Muscle layer of colon (tissue), 2 donors: Measurements from ENCODE around the gene CACNG4.
"Not testable (repeated sequence)": the region's sequence is repeated elsewhere in the genome, so short reads cannot be mapped to it uniquely, and the experiment has no call there.

Experiments used
- H3K27ac ChIP-seq: one replicate; pipeline ENCODE4 v1.7.0; 2013; ENCODE audit warnings: low read depth, mild to moderate bottlenecking, low read length, moderate library complexity
- H3K27me3 ChIP-seq, 2 donors: one replicate each; pipeline ENCODE4 v1.7.0; 2013; ENCODE audit warnings: low read length in 2 of 2, mild to moderate bottlenecking in 2 of 2; ENCODE audit not compliant: insufficient read depth in 2 of 2, control insufficient read depth in 1 of 2
- H3K36me3 ChIP-seq: one replicate; pipeline ENCODE4 v1.7.0; 2013; ENCODE audit warnings: mild to moderate bottlenecking, low read length; ENCODE audit not compliant: insufficient read depth
- H3K4me1 ChIP-seq: one replicate; pipeline ENCODE4 v1.7.0; 2013; ENCODE audit warnings: mild to moderate bottlenecking, low read length; ENCODE audit not compliant: insufficient read depth
- H3K4me3 ChIP-seq, 2 donors: one replicate each; pipeline ENCODE4 v1.7.0; 2013; ENCODE audit warnings: low read length in 2 of 2, low read depth in 1 of 2, mild to moderate bottlenecking in 1 of 2, moderate library complexity in 1 of 2
- H3K9ac ChIP-seq: one replicate; pipeline ENCODE4 v1.7.0; 2013; ENCODE audit warnings: low read length
- H3K9me3 ChIP-seq: one replicate; pipeline ENCODE4 v1.7.0; 2013; ENCODE audit warnings: mild to moderate bottlenecking, low read length
- donor health status: abdominal sarcoma.
- donor health status: Adenocarcinoma of cecum.

CACNG4 gene

DNA sequence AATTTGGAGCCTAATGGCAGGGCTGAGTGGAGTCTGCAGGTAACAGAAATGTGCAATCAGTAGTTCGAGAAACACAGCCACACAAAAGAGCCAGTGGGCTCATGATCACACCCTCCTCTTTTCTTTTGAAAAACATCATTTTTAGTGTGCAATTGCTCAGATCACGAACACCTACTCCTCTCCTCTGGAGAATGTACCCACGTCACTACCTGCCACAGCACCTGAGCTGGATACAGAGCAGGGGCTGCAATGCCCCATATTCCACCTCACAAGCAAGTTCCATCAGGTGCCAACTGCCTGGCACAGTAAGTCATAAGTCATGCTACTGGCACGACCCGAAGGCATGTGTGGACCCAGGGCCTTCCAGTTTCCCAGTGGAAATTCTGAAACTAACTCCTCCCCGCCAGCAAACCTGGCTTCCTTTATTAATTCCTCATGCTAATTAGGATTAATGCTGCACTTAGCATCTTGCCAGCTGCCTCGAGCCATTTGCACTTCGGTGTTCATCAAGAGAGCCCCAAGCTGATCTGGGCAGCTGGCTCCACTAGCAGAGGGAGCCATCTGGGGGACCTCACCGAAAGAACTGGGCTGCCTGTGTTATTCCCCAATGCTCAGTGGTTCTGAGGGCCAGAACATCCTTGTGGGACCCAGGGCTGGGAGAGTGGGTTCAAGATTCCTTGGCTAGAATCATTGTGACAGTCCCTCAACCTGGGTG is 2.4 kb downstream of the CACNG4 start:
- no peak overlapping the region for H3K4me3 ChIP-seq

DNA sequence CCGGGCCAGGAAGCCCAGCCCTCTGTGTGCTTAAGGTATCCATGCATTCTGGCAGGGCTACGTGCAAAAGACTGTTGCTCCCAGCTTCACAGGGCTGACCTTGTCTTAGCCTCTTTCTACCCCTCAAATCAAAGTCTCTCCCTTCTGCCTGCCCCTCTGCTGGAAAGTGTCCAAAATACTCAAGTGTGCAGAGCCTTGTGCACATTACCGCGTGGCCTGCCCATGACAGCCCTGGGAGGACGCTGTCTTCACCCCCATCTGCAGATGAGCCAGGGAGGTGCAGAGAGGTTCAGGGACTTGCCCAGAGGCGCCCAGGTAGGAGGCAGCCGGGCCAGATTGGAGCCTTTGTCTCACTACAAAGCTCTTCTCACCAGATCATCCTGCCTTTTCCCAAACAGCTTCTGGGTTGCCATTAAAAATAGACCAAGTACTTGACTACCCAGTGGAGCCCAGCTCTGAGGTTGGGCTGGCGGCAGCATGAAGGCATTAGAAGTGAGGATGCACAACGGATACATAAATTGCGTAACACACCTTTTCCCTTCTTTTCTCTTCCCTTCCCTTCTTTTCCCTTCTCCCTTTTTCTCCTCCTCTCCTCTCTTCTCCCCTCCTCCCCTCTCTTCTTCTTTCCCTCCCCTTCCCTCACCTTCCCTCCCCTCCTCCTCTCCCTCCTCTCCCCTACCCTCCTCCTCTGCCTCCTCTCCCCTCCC is 3.5 kb downstream of the CACNG4 start:
- Histone ChIP-seq H3K4me3 (no peak overlapping the region), H3K9me3 (no peaks in the 10 kb centered on the region), H3K4me1 (peaks cover 4% of the 10 kb centered on the region), H3K36me3 (no peaks in the 10 kb centered on the region), H3K9ac (no peak overlapping the region), H3K27me3 (peaks cover 19 to 48% of the 10 kb centered on the region in 2 donors), H3K27ac (no peak overlapping the region)

More for the DNA sequence above, 2.4 kb downstream of the CACNG4 start:
- Histone ChIP-seq H3K9me3 (no peaks in the 10 kb centered on the region), H3K36me3 (no peaks in the 10 kb centered on the region), H3K27me3 (peaks cover 19 to 48% of the 10 kb centered on the region in 2 donors), H3K27ac (no peak overlapping the region), H3K4me1 (peaks cover 4% of the 10 kb centered on the region), H3K9ac (no peak overlapping the region)

DNA sequence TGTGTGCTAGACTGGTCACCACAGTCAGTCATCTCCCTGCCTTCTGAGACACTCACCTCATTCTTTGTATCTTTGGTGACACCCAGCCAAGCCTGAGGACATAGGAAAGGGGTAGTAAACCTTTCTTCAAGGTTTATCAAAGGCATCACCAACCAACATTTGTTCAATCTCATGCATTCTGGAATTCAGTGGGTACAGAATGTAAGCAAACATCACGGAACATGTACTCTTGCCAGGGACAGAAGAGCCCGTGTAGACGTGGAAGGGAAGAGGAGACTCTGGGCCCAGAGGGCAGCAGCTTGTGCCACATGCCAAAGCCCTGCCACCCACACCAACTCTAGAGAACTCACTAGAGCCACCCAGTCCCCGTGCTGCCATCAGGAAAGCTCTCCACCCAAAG is 4.4 kb downstream of the CACNG4 start:
- no peak overlapping the region for H3K27ac ChIP-seq
- H3K4me3 ChIP-seq = no peak overlapping the region
- H3K27me3 ChIP-seq = peaks cover 19 to 46% of the 10 kb centered on the region in 2 donors

GRCh38 chr17:66970140-66970539 is 5.6 kb downstream of the CACNG4 start:
- Histone ChIP-seq H3K27me3 (peaks cover 19 to 40% of the 10 kb centered on the region in 2 donors), H3K4me1 (peaks cover 4% of the 10 kb centered on the region), H3K9me3 (no peaks in the 10 kb centered on the region), H3K27ac (no peak overlapping the region), H3K9ac (no peak overlapping the region), H3K4me3 (no peak overlapping the region), H3K36me3 (no peaks in the 10 kb centered on the region)

More for the DNA sequence above, 4.4 kb downstream of the CACNG4 start:
- H3K9me3 ChIP-seq = no peaks in the 10 kb centered on the region
- no peaks in the 10 kb centered on the region for H3K36me3 ChIP-seq
- H3K4me1 ChIP-seq = peaks cover 4% of the 10 kb centered on the region
- H3K9ac ChIP-seq = no peak overlapping the region

DNA sequence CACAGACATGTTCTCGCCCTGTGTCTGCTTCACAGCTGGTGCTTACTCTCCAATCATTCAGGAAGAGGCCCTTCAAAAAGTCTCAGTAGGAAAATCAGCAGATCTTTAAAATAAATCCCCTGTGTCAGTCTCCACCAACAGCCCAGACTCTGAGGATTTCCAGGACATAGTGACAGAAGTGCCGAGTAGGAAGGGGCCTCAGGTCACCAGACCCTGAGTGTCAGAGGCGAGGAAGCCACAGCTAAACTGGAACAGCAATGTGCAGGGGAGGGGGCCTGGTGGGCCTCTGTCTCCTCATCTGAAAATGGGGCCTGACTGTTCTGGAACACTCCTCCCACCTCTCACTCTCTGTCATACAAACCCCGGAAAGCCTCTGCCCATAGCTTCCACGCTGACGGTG is 6.3 kb downstream of the CACNG4 start:
- H3K27me3 ChIP-seq = peaks cover 19 to 41% of the 10 kb centered on the region in 2 donors
- no peak overlapping the region for H3K4me3 ChIP-seq
- H3K9me3 ChIP-seq = no peaks in the 10 kb centered on the region
- H3K4me1 ChIP-seq = peaks cover 3% of the 10 kb centered on the region
- no peaks in the 10 kb centered on the region for H3K36me3 ChIP-seq
- H3K27ac ChIP-seq = no peak overlapping the region
- H3K9ac ChIP-seq = no peak overlapping the region

DNA sequence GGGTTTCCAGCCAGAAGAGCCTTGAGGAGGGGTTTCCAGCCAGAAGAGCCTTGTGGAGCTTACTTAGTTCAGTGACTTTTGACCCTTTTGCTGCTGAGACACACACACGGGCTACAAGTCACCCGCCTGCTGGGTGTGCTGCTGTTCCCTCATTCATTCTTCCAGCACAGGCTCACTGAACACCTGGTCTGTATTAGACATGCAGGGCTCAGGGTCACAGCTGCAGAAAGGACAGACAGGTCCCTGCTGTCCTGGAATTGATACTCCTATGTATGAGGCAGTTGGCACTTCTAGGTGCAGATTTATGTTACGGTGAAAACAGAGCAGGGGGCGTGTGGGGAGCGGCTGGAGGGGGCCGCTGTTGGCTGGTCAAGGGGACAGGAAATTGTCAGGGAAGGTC is 6.8 kb downstream of the CACNG4 start:
- Histone ChIP-seq H3K36me3 (no peaks in the 10 kb centered on the region), H3K9ac (no peak overlapping the region), H3K4me3 (no peak overlapping the region), H3K4me1 (no peaks in the 10 kb centered on the region), H3K9me3 (no peaks in the 10 kb centered on the region), H3K27me3 (peaks cover 16 to 39% of the 10 kb centered on the region in 2 donors), H3K27ac (no peak overlapping the region)

DNA sequence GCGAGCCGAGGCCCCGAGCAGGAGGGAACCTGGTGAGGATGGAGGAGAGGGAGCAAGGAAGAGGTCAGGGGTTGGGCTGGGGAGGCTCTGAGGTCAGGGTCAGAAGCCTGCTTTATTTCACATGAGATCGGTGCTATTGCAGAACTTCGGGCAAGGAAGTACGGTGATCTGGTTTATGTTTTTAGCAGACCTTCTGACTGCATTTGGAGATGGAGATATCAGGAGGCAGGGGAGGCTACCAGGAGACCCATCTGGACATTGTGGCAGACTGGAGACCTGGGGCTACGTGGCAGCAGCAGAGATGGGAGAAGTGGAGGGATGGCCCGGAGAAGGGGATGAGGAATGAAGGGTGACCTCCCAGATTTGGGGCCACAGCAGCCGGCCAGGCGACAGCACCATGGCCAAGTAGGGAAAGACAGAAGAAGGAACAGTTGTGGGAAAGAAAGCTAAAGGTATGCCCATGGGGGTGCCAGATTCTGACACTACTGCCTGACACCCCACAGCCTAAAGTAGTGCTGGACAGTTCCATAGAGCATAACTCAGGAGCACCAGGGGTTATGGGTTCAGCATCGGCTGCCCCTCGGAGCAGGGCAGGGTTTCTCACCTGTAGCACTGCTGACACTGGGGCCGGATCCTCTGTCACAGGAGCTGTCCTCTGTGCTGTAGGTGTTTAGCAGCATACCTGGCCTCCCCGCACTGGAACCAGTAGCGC is 7.4 kb downstream of the CACNG4 start:
- H3K9ac ChIP-seq = no peak overlapping the region
- H3K9me3 ChIP-seq = no peaks in the 10 kb centered on the region
- peaks cover 10 to 33% of the 10 kb centered on the region in 2 donors for H3K27me3 ChIP-seq
- H3K27ac ChIP-seq = no peak overlapping the region
- H3K4me3 ChIP-seq = no peak overlapping the region
- H3K4me1 ChIP-seq = no peaks in the 10 kb centered on the region
- H3K36me3 ChIP-seq = no peaks in the 10 kb centered on the region

DNA sequence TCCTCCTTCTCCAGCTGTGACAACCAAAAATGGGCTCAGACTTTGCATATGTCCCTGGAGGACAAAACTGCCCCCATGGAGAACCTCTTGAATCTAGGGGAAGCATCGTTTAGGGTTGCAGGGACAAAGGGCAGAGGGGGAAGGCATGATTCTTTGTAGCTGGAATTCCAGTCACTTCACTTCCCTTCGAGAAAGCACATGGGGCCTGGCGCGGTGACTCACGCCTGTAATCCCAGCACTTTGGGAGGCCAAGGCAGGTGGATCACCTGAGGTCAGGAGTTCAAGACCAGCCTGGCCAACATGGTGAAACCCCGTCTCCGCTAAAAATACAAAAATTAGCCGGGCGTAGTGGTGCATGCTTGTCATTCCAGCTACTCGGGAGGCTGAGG is 7.9 kb downstream of the CACNG4 start:
- peaks cover 5 to 27% of the 10 kb centered on the region in 2 donors for H3K27me3 ChIP-seq
- not testable (repeated sequence) for H3K36me3 ChIP-seq, H3K4me1 ChIP-seq, H3K27ac ChIP-seq, H3K9me3 ChIP-seq, H3K4me3 ChIP-seq, H3K9ac ChIP-seq

DNA sequence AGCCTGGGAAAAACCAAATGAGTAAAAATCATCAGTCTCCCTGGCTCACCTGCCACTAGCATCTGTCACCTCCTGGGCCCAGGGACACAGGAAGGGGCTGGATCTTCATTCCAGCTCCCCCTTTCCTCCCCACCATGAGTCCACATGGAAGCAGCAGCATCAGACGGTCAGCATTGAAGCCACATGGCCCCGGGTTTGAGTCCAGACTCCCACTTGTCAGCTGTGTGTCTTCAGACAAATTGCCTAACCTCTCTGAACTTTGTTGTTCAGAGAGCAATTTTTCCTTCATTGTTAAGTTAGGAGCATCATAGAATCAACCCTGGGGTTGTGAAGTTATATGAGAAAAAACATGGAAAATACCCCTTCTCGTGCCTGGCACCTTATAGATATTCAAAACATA is 10.7 kb downstream of the CACNG4 start:
- Histone ChIP-seq H3K27ac (no peak overlapping the region), H3K27me3 (peaks cover 0 to 8% of the 10 kb centered on the region in 2 donors), H3K36me3 (no peaks in the 10 kb centered on the region), H3K9me3 (no peaks in the 10 kb centered on the region), H3K9ac (no peak overlapping the region), H3K4me3 (no peak overlapping the region), H3K4me1 (no peaks in the 10 kb centered on the region)

DNA sequence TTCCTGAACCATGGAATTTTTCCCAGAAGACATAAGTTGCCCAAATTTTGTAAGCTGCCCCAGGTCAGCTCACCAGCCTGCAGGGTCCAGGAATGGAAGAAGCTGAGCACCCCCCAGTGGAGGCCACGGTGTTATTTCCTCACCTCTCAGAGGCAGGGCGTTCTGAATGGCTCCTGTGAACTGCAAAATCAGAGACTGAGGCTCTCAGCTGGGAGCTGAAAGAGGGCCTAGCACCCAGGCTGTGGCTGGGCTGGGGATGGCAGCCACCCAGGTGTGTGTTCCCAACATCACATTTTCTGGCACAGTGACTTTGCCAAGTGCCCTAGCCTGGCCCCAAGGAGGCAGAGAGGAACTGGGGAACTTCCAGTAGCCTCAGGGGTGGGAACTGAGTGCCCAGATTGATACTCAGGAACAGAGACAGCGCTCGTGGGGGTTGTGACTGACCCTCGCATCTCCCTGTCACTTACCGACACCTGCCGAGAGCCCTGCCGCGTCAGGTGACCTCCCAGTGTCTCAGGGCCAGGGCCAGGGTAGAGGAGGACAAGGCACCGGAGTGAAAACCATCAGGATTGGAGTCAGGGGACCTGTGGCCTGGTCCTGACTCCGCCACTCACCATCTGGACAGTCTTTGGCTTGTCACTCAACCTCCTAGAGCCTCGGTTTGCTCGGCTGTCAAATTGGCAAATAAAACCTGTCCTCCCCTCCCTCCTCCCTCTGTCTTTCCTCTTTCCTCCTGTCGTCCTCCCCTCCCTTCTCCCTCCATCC is 11.3 kb downstream of the CACNG4 start:
- no peak overlapping the region for H3K4me3 ChIP-seq
- H3K27ac ChIP-seq = no peak overlapping the region
- peaks cover 0 to 8% of the 10 kb centered on the region in 2 donors for H3K27me3 ChIP-seq
- H3K9me3 ChIP-seq = no peaks in the 10 kb centered on the region
- no peaks in the 10 kb centered on the region for H3K36me3 ChIP-seq
- H3K4me1 ChIP-seq = no peaks in the 10 kb centered on the region
- no peak overlapping the region for H3K9ac ChIP-seq

GRCh38 chr17:66976379-66976663 is 11.8 kb downstream of the CACNG4 start:
- H3K9me3 ChIP-seq = no peaks in the 10 kb centered on the region
- H3K27ac ChIP-seq = no peak overlapping the region
- H3K4me3 ChIP-seq = no peak overlapping the region
- no peaks in the 10 kb centered on the region for H3K4me1 ChIP-seq
- no peaks in the 10 kb centered on the region for H3K36me3 ChIP-seq
- peaks cover 0 to 8% of the 10 kb centered on the region in 2 donors for H3K27me3 ChIP-seq
- no peak overlapping the region for H3K9ac ChIP-seq
